Stimulated activated CD8-positive, alpha-beta memory T cell treated with anti-CD3 and anti-CD28 coated beads, Interleukin-12 subunit alpha, Interleukin-12 subunit beta, amount 100 ng/mL, for 1 hour (primary cell): Measurements from ENCODE around the gene WDR81.
A peak's percentile ranks its signal among the peaks of the same experiment; 100 is the strongest.
"Not testable (repeated sequence)": the region's sequence is repeated elsewhere in the genome, so short reads cannot be mapped to it uniquely, and the experiment has no call there.

Source experiments
- DNase-seq: peaks from one replicate; pipeline ENCODE4 v3.0.0-alpha.2; 2020; ENCODE audit warnings: low read depth

Gene WDR81

GRCh38 chr17:1753767-1754429 lies 29.4 kb downstream of the WDR81 start:
- DNase-seq = no peak

- no peak for DNase-seq
Observed at GRCh38 chr17:1754430-1755112, 30.1 kb downstream of the WDR81 start.

GRCh38 chr17:1755252-1755826 lies 30.8 kb downstream of the WDR81 start:
- no peak for DNase-seq

- DNase-seq = no peak
Observed at GRCh38 chr17:1755827-1756262, 31.3 kb downstream of the WDR81 start.

- no peak for DNase-seq
Observed at GRCh38 chr17:1758807-1759206, 34.3 kb downstream of the WDR81 start.

- no peak for DNase-seq
Observed at GRCh38 chr17:1759529-1759928, 35.0 kb downstream of the WDR81 start.

GRCh38 chr17:1762233-1762900 lies 37.9 kb downstream of the WDR81 start:
- no peak for DNase-seq

- no peak for DNase-seq
Observed at GRCh38 chr17:1762901-1763898, 38.7 kb downstream of the WDR81 start.

- peak; percentile 42 for DNase-seq
Observed at GRCh38 chr17:1764284-1764683, 39.8 kb downstream of the WDR81 start.

GRCh38 chr17:1764705-1765104 lies 40.2 kb downstream of the WDR81 start:
- DNase-seq = not testable (repeated sequence)

GRCh38 chr17:1765576-1765975 lies 41.1 kb downstream of the WDR81 start:
- no peak for DNase-seq

- DNase-seq = no peak
Observed at GRCh38 chr17:1766382-1767135, 42.1 kb downstream of the WDR81 start.

- DNase-seq = no peak
Observed at GRCh38 chr17:1767358-1767757, 42.9 kb downstream of the WDR81 start.

- no peak for DNase-seq
Observed at GRCh38 chr17:1769822-1770477, 45.4 kb downstream of the WDR81 start.

GRCh38 chr17:1773000-1773695 lies 48.6 kb downstream of the WDR81 start:
- not testable (repeated sequence) for DNase-seq

- DNase-seq = no peak
Observed at GRCh38 chr17:1773696-1774181, 49.2 kb downstream of the WDR81 start.

- no peak for DNase-seq
Observed at GRCh38 chr17:1774390-1775176, 50.1 kb downstream of the WDR81 start.

- DNase-seq = no peak
Observed at GRCh38 chr17:1776328-1776727, 51.8 kb downstream of the WDR81 start.

- DNase-seq = no peak
Observed at GRCh38 chr17:1776857-1777256, 52.4 kb downstream of the WDR81 start.
